ENCODE results near the gene OR2S2. TPM values are rescaled to one million over a fixed set of nuclear protein-coding genes. Genes with fewer than 3 reads are reported as not detected.

The OR2S2 gene
- total RNA-seq, 2 experiments from 2014 or later: not detected

DNA sequence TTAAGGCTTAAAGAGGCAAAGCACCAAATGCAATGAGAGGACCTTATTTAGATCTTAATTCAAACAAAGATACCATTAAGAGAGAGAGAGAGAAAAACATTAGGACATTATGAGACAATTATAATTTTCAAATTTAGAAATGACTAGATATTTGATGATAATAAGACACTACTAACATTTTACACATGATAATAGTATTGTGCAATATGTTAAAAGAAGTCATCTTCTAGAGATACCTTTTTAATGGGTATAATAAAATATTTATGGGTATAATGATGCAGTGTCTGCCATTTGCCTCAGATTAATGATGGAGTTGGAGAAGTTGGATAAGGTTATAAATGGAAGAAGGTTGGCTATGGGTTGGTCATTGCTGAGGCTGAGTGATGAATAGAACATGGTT, 27.4 kb downstream of the OR2S2 start:
- no peak for ATAC-seq
- POLR2A ChIA-PET: no interaction called here
- H3K36me3 Mint-ChIP-seq (ENCODE audit: low read depth): no peaks in the 10 kb centered on the region
- DNase-seq: no peak
- CTCF ChIA-PET: interaction anchor here (1.5 kb wide), 1 partner anchor 15 kb away, joined by 4 read pairs; no protein-coding TSS in a partner anchor
- H3K4me1 Mint-ChIP-seq (ENCODE audit: low read depth): peaks cover 15% of the 10 kb centered on the region
- no peaks in the 10 kb centered on the region for H3K9me3 Mint-ChIP-seq (ENCODE audit: insufficient read depth)
- H3K27ac Mint-ChIP-seq: no peak overlapping the region
- peaks cover 3% of the 10 kb centered on the region for H3K27me3 Mint-ChIP-seq (ENCODE audit: low read depth)
- no peak overlapping the region for H3K4me3 Mint-ChIP-seq

DNA sequence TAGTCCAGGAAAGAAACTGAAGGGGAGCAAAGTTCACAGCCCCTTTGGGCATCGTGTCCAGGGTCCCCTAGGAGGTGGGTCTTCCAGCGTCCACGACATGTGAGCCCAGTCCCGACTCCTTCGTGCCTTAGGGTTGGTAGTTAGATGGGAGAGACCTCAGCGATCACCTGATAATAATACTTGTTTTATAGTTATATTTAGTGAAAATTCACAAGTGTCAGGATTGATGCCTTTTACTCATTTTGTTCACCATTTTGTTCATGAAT, 28.6 kb downstream of the OR2S2 start:
- no peaks in the 10 kb centered on the region for H3K36me3 Mint-ChIP-seq (ENCODE audit: low read depth)
- peaks cover 15% of the 10 kb centered on the region for H3K4me1 Mint-ChIP-seq (ENCODE audit: low read depth)
- no peaks in the 10 kb centered on the region for H3K9me3 Mint-ChIP-seq (ENCODE audit: insufficient read depth)
- peaks cover 3% of the 10 kb centered on the region for H3K27me3 Mint-ChIP-seq (ENCODE audit: low read depth)
- DNase-seq (no peak), ATAC-seq (no peak)
- POLR2A ChIA-PET: no interaction called here
- no peak overlapping the region for H3K4me3 Mint-ChIP-seq
- no peak overlapping the region for H3K27ac Mint-ChIP-seq
- CTCF ChIA-PET: interaction anchor here (1.7 kb wide), 2 partner anchors 11 to 16 kb away, joined by 4 to 5 read pairs; no protein-coding TSS in a partner anchor

DNA sequence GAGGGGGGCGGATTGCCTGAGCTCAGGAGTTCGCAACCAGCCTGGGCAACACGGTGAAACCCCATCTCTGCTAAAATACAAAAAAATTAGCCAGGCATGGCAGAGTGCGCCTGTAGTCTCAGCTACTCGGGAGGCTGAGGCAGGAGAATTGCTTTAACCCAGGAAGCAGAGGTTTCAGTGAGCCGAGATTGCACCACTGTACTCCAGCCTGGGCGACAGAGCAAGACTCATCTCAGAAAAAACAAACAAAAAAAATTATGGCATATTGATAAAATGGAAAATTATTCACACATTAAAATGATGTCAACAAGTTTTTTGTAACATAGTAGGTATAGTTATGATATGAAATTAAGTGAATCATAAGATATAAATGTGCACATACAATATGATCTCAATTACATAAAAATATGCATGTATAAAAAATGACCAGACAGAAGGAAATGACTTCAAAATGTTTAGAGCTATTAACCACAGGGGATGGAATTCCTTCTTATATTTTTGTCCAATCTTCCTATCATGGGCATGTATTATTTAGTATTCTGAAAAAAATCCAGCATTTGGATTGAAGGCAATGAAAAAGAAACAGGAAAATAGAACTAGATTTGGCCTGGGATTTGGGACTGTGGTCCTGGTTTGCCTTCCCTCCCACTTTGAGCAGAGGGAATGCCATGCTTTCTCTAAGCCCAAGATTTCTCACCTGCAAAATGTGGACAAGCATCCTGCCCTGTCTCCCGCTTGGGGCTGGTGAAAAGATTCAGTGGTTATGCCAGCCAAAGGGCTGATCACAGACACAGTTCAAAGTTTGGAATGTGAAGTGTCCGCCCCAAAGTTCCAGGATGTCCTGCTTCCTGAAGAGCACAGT, 29.1 kb downstream of the OR2S2 start:
- H3K4me1 Mint-ChIP-seq (ENCODE audit: low read depth): peaks cover 14% of the 10 kb centered on the region
- ATAC-seq (no peak), DNase-seq (no peak)
- no peak overlapping the region for H3K4me3 Mint-ChIP-seq
- H3K9me3 Mint-ChIP-seq (ENCODE audit: insufficient read depth): no peaks in the 10 kb centered on the region
- no peak overlapping the region for H3K27ac Mint-ChIP-seq
- POLR2A ChIA-PET: no interaction called here
- no peaks in the 10 kb centered on the region for H3K36me3 Mint-ChIP-seq (ENCODE audit: low read depth)
- H3K27me3 Mint-ChIP-seq (ENCODE audit: low read depth): peaks cover 3% of the 10 kb centered on the region
- CTCF ChIA-PET: interaction anchor here (1.0 to 1.7 kb wide), 3 partner anchors 12 to 25 kb away, joined by 4 to 5 read pairs (median 4); no protein-coding TSS in a partner anchor

DNA sequence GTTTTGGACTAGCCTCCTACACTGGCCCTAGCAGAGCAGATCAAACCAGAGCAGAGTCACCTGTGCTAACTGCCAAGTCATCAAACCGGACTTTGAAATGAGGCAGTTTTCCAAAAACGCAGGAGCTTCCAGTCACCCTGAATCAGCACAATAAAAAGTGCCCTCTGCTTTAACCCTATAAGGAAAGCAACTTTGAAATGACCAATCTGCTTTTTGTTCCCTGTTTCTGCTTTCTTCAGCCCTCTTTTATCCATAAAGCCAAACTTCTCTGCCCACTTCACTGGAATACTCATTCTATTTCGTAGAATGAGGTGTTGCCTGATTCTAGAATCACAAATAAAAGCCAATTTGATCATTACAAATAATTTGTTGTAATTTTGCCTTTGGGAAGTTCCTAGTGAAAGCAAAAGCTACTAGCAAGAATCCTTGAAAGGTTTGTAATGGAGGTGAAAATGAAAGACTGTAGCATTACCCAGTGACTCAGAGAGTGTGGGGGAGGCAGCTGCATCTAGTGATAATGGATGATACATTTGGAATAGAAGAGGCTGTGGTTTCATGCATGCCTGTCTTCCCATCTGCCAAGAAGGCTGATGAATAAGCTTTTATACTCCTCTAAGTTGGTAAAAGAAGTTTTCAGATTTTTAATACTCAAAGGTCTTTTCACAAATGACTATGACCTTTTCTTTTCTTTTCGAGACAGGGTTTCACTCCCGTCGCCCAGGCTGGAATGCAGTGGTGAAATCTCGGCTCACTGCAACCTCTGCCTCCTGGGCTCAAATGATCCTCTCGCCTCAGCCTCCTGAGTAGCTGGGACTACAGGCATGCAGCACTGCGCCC, 33.8 kb downstream of the OR2S2 start:
- Mint-ChIP-seq H3K9me3 (ENCODE audit: insufficient read depth) (no peaks in the 10 kb centered on the region), H3K36me3 (ENCODE audit: low read depth) (no peaks in the 10 kb centered on the region), H3K27ac (no peak overlapping the region), H3K4me3 (no peak overlapping the region), H3K27me3 (ENCODE audit: low read depth) (peaks cover 6% of the 10 kb centered on the region), H3K4me1 (ENCODE audit: low read depth) (no peaks in the 10 kb centered on the region)
- ATAC-seq: no peak
- no peak for DNase-seq
- ChIA-PET POLR2A (no interaction called here), CTCF (interaction anchor here (1.0 to 3.4 kb wide), 5 partner anchors 18 to 49 kb away, joined by 3 to 10 read pairs (median 6); no protein-coding TSS in a partner anchor)

DNA sequence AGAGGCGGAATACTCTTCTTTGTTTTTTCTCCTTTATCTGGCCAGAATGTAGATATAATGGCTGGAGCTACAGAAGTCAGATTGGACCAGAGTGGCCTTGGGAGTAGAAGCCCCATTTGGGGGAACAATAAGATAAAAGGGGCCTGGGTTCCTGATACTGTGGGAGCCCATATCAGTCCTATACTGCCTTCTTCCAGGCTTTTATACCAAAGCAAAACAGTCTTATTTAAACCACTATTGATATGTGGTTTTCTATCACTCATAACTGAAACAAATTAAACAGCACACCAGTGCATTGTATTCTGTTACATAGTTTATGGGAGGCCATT, 34.4 kb downstream of the OR2S2 start:
- peaks cover 6% of the 10 kb centered on the region for H3K27me3 Mint-ChIP-seq (ENCODE audit: low read depth)
- no peak overlapping the region for H3K4me3 Mint-ChIP-seq
- no peaks in the 10 kb centered on the region for H3K9me3 Mint-ChIP-seq (ENCODE audit: insufficient read depth)
- ATAC-seq (no peak), DNase-seq (no peak)
- H3K27ac Mint-ChIP-seq: no peak overlapping the region
- no peaks in the 10 kb centered on the region for H3K36me3 Mint-ChIP-seq (ENCODE audit: low read depth)
- POLR2A ChIA-PET: no interaction called here
- CTCF ChIA-PET: interaction anchor here (1.2 to 3.4 kb wide), 3 partner anchors 20 to 31 kb away, joined by 6 to 10 read pairs (median 7); no protein-coding TSS in a partner anchor
- H3K4me1 Mint-ChIP-seq (ENCODE audit: low read depth): no peaks in the 10 kb centered on the region

DNA sequence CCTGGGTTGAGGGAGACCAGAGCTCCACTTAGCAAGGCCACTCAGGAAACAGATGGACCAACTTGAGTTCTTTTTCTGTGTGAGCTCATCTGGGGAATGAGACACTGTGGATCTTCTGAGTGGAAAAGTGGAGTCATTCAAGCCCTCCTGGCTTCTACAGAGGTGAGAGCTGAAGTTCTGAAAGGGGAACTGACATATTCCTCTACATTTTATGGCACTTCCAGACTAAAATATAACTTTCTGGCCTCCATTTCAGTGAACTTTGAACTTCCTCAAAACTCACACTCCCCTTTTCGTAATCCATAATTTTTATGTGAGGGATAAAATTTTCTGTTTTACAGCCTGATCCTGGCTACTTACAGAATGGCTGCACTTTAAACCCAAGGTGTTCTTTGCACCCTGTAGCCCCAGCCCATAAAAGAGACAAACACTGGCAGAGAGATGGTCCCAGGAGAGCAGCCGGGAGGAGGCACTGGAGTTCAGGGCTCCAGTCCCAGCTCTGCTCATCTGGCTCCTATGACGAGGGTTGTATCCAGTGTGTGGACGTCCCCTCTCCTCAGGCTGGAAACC, 37.8 kb downstream of the OR2S2 start:
- DNase-seq: no peak
- no peaks in the 10 kb centered on the region for H3K9me3 Mint-ChIP-seq (ENCODE audit: insufficient read depth)
- H3K4me3 Mint-ChIP-seq: no peak overlapping the region
- H3K27me3 Mint-ChIP-seq (ENCODE audit: low read depth): peaks cover 3% of the 10 kb centered on the region
- H3K27ac Mint-ChIP-seq: no peak overlapping the region
- ATAC-seq: no peak
- no peaks in the 10 kb centered on the region for H3K4me1 Mint-ChIP-seq (ENCODE audit: low read depth)
- no peaks in the 10 kb centered on the region for H3K36me3 Mint-ChIP-seq (ENCODE audit: low read depth)
- ChIA-PET CTCF (interaction anchor here (1.0 to 3.1 kb wide), 5 partner anchors 9 to 38 kb away, joined by 3 to 13 read pairs (median 3); no protein-coding TSS in a partner anchor), POLR2A (no interaction called here)

DNA sequence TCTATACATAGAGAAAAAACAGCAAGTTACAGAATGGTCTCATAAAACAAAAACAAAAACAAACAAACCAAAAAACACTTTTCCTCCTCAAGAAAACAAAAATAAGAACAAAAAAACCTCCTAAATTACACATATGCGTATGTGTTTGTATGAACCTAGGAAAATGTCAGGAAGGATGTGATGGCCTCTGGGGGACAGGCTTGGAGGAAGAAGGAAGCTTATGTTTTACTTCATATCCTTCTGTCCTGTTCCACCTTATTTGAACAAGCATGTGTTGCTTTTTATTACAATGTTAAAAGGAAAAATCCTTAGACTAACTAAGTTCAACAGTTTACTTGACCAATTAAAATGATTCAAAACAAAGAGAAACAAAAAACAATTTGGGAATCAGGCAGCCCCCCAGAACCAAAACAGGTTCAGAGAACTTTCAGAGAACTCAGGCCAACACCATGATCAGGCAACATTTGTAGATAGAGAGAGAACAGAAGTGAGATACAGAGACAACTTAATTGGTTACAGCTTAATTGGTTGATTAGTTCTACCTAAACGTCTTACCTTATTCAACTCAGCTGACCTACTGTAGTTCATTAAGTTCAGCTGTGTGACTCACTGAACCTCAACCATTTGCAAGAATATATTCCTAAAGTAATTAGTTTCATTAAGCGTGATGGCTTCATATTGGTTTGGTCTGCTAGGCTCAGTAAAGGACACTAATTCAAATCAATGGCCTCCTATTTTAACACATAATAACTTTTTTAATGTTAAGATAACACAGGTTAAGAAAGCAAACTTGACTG, 38.5 kb downstream of the OR2S2 start:
- POLR2A ChIA-PET: no interaction called here
- Mint-ChIP-seq H3K4me3 (no peak overlapping the region), H3K36me3 (ENCODE audit: low read depth) (no peaks in the 10 kb centered on the region), H3K9me3 (ENCODE audit: insufficient read depth) (no peaks in the 10 kb centered on the region), H3K27ac (no peak overlapping the region), H3K4me1 (ENCODE audit: low read depth) (no peaks in the 10 kb centered on the region), H3K27me3 (ENCODE audit: low read depth) (peaks cover 3% of the 10 kb centered on the region)
- CTCF ChIA-PET: interaction anchor here (1.6 to 3.1 kb wide), 3 partner anchors 9 to 35 kb away, joined by 3 to 13 read pairs (median 7); no protein-coding TSS in a partner anchor
- no peak for ATAC-seq
- DNase-seq: no peak

DNA sequence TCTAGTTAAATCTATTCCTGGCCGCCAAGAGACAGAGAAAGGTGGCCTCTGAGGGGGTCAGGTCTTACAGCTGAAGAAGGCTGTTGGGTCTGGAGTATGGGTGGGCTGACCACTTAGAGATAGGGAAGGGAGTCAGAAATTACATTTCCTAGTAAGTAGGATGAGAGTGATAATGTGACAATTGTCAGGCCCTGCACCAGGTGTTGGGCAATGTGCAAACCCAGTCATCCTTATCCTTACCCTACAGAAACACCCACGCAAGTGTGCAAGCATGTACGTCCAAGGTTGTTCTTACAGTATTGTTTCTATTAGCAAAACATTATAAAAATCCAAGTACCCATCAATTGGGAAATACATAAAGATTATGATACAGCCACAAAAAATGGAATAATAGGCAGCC, 39.2 kb downstream of the OR2S2 start:
- DNase-seq: no peak
- no peaks in the 10 kb centered on the region for H3K4me1 Mint-ChIP-seq (ENCODE audit: low read depth)
- ChIA-PET CTCF (interaction anchor here (1.4 to 1.8 kb wide), 2 partner anchors 15 to 16 kb away, joined by 4 to 7 read pairs; no protein-coding TSS in a partner anchor), POLR2A (no interaction called here)
- no peak overlapping the region for H3K27ac Mint-ChIP-seq
- no peaks in the 10 kb centered on the region for H3K9me3 Mint-ChIP-seq (ENCODE audit: insufficient read depth)
- H3K36me3 Mint-ChIP-seq (ENCODE audit: low read depth): no peaks in the 10 kb centered on the region
- peaks cover 3% of the 10 kb centered on the region for H3K27me3 Mint-ChIP-seq (ENCODE audit: low read depth)
- no peak overlapping the region for H3K4me3 Mint-ChIP-seq
- ATAC-seq: no peak

DNA sequence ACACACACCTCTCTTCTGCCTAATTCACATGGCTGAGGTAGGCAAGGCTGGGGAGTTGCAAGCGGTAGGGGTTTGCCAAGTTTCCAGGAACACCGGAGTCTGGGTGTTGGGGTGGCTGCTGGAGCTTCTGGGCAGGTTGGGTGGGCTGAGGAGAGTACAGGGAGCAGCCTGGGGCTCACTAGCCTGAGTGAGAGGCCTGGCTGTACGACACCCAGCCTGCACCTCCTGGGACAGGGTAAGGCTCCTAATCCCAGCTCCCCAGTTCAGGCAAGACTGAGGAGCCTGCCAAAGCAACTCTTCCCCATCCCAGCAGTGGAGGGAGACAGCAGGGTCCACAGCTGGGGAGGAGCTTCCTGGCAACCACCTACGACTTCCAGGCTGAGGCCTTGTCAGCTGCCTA, 40.7 kb downstream of the OR2S2 start:
- DNase-seq (no peak), ATAC-seq (no peak)
- H3K9me3 Mint-ChIP-seq (ENCODE audit: insufficient read depth): no peaks in the 10 kb centered on the region
- no peaks in the 10 kb centered on the region for H3K27me3 Mint-ChIP-seq (ENCODE audit: low read depth)
- no peaks in the 10 kb centered on the region for H3K4me1 Mint-ChIP-seq (ENCODE audit: low read depth)
- H3K36me3 Mint-ChIP-seq (ENCODE audit: low read depth): no peaks in the 10 kb centered on the region
- ChIA-PET CTCF (interaction anchor here (1.2 to 1.4 kb wide), 2 partner anchors 14 to 28 kb away, joined by 3 to 4 read pairs; no protein-coding TSS in a partner anchor), POLR2A (interaction anchor here (0.6 kb wide), 1 partner anchor 1717 kb away, joined by 3 read pairs; no protein-coding TSS in a partner anchor)
- no peak overlapping the region for H3K27ac Mint-ChIP-seq
- H3K4me3 Mint-ChIP-seq: no peak overlapping the region

DNA sequence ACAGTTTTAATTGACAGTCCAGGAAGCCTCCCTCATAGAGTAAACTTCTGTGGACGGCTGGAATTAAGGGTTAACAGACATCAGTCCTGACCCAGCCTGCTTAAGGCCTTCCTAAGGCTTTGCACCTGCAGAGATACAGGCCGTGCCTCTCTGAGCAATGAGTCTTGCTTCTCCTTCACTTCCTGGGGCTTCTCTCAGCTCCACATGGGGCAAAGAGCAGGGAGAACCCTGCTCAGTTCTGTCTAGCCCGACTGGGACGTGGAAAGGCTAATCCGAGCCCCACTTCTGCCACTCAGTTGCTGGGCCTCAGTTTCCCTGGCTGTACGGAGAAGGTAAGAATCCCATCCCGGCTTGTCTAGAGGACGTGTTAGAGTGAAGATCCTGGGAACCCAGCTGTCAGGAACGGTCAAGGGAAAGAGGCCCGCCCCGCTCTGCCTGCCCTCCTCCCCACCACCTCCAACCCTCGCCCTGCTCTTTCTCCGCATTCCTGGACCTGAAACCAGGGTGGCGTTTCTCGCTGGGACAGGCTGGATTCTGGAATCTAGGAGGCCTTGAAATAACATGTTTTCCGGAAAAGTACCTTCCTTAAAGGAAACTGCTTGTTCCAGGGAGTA, 42.2 kb downstream of the OR2S2 start:
- ChIA-PET POLR2A (no interaction called here), CTCF (no interaction called here)
- Mint-ChIP-seq H3K27ac (no peak overlapping the region), H3K4me1 (ENCODE audit: low read depth) (peaks cover 12% of the 10 kb centered on the region), H3K36me3 (ENCODE audit: low read depth) (no peaks in the 10 kb centered on the region), H3K9me3 (ENCODE audit: insufficient read depth) (no peaks in the 10 kb centered on the region), H3K27me3 (ENCODE audit: low read depth) (no peaks in the 10 kb centered on the region), H3K4me3 (no peak overlapping the region)
- ATAC-seq (no peak), DNase-seq (no peak)

DNA sequence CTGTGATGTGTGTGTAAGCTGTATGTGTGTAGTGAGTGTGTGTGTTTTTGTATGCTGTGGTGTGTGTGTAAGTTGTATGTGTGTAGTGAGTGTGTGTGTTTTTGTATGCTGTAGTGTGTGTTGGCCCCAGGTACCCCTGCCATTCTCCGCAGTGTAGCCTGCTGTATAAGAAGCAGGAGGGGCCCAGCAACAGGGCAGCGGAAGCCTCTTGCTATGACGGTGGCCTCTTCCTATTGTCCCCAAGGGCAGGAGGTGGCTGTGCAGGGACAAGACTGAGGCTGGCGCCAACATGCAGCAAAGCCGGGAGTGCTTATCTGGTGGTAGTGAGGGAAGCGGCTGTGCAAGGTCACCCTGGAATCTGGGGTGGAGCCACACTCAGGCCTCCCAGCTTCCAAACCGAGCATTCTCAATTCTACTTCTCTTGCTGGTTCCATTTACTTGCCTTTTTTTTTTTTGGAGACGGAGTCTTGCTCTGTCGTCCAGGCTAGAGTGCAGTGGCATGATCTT, 43.6 kb downstream of the OR2S2 start:
- POLR2A ChIA-PET: no interaction called here
- no peaks in the 10 kb centered on the region for H3K27me3 Mint-ChIP-seq (ENCODE audit: low read depth)

More for the DNA sequence above, 43.6 kb downstream of the OR2S2 start:
- no peaks in the 10 kb centered on the region for H3K9me3 Mint-ChIP-seq (ENCODE audit: insufficient read depth)
- no peaks in the 10 kb centered on the region for H3K36me3 Mint-ChIP-seq (ENCODE audit: low read depth)
- H3K4me3 Mint-ChIP-seq: no peak overlapping the region
- peaks cover 24% of the 10 kb centered on the region for H3K4me1 Mint-ChIP-seq (ENCODE audit: low read depth)
- DNase-seq (peak; percentile 50), ATAC-seq (peak; percentile 58)
- no peak overlapping the region for H3K27ac Mint-ChIP-seq
- CTCF ChIA-PET: no interaction called here
